GM12873 (cell line): Measurements from ENCODE around the gene EPC1.

Source experiments
- TF ChIP-seq, protein P1 (sequence below): IDR thresholded peaks from 2 replicates; pipeline ENCODE4 v1.5.1; 2012; ENCODE audit warnings: low read depth, mild to moderate bottlenecking, moderate library complexity, low read length, control low read depth; ENCODE audit not compliant: insufficient read depth; ENCODE audit errors: missing control alignments

EPC1 gene

DNA sequence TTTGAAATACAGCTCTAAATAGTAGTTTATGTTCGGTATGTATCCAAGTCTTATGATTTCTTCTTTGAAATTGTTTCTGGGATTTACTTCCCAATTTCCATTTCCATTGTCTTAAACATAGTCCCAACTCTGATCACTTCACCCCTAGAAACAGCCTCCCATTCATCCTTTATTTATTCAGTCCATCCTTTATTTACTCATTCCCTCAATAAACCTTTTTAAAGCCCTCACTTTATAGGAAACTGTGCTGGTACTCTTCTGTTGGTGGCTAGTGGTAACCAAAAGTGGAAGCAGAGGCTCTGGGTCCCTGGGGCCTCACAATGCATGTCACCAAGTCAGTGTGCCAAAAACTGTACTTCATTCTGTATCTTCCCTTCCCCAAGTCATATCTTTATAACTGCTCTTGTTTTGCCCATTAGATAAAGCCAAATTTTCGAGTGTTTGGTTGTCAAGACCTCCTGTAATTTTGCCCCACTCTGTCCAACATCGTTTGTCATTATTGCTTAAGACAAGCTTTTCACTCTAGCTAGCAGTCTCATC is 3.9 kb upstream of the EPC1 start:
- TF ChIP-seq, protein P1, sequence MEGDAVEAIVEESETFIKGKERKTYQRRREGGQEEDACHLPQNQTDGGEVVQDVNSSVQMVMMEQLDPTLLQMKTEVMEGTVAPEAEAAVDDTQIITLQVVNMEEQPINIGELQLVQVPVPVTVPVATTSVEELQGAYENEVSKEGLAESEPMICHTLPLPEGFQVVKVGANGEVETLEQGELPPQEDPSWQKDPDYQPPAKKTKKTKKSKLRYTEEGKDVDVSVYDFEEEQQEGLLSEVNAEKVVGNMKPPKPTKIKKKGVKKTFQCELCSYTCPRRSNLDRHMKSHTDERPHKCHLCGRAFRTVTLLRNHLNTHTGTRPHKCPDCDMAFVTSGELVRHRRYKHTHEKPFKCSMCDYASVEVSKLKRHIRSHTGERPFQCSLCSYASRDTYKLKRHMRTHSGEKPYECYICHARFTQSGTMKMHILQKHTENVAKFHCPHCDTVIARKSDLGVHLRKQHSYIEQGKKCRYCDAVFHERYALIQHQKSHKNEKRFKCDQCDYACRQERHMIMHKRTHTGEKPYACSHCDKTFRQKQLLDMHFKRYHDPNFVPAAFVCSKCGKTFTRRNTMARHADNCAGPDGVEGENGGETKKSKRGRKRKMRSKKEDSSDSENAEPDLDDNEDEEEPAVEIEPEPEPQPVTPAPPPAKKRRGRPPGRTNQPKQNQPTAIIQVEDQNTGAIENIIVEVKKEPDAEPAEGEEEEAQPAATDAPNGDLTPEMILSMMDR: no peak

DNA sequence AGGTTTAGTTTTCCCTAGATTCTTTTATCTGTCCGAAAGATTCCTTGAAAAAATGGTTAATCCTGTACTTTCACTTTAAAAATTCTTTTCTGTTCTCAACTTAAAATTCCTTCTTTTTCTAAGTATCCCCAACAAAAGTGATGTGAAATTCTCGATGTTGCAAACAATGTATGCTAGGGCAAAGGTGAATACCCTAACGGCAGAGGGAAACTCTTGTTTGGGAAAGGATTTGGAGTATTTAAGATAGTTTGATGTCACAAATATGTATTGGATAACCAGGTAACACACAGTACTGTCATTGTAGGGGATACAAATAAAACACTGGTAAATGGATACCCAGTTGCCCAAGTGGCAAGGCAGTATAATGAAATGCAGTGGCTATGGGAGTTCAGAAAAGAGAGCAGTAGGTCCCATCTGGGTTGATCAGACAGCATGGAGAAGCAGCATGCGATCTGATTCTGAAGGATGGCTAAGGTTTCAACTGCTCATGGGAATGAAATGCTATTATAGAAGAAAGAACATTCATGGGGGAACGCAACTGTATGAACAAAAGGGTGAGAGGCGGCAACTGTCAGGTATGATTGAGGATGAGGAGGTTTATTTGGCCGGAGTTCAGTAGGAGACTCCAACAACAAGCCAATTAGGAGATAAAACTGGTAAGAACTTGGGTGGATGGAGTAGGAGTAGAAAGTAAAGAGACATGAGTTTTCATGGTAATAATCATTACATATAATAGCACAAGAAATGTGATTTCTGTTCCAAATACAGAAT is 3.2 kb upstream of the EPC1 start:
- TF ChIP-seq, protein P1: no peak

DNA sequence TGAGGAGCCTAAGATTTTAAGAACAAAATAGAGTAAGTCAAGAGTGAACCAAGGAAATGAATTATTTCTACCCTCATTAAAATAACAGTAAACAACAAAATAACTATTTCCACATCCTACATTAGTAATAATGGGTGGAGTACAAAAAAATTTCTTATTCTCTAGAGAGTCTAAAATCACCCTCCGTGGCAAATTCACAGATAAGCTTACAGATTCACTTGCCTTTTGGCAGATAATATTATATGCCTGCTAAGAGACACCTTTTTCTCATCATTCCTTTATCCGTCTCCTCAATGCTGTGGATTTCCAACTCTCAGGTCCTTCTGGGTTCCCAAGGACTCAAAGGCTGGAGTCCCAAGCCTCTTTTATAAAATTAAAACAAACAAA is 2.2 kb upstream of the EPC1 start:
- TF ChIP-seq, protein P1: no peak

DNA sequence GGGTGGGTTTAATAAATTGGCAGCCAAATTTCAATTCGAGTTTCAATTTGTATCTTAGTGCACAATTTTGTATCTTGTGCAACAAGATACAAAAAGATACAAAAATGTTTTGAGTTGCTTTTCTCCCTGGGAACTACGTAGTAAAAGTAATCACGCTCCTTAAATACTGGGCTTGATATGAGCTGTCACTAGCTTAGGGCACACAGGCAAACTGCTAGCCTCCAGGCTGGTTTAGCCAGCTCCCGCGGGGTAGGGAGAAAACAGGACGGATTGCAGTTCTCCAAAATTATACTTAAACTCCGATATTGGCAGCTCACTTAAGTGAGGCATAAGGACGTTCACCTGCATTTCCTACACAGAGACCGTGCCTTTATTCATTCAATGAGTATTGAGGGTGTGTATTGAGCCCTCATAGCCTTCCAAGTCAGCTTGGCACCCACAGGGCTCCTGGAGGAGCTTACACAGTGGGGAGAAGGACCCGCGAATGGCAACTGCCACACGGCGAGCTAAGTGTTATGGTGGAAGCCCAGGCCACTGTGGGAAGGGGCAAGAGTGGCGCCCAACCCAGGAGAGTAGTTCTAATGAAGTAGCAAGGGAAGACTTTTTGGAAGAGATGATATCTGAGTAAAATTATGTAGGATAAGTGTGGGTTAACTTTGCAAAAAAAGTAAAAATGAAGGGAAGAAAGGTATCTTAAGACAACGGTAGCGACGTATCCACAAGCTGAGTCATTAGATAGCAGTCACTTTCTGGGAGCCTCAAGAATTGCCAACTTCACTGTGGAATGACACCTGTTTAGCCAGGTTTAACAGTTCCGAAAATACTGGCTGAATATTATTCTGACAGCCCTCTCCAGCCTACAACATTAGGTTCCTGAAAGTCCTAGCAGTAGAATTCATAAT is 1.6 kb upstream of the EPC1 start:
- TF ChIP-seq, protein P1: no peak

DNA sequence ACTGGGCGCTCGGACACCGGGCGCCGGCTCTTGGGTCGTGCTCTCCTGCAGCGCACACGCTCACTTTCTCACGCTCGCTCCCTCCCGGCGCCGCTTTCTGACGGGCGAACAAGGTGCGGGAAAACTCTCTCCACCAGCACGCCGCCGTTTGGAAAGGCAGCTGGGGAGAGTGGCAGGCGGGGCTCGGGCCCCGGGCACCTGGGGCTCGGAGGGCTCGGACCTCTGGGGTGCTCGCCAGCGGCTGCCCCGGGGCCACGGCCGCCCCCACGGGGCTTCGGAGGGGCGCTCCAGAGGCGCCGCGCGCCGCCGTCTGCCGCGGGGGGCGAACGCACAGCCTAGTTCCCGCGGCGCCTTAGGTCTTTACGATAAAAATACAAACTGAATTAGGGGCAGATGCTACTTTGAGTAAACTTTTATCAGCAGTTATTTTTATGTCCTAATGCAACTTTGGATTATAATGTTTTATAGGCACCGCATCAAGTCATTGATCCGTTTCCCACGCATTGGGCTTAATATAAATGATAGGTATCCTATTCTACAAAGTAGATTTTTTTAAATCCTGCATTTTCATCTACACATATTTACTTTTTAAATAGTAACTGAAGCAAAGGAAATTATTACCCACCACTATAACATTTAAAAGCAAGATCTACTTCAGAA is 535 bp upstream of the EPC1 start:
- TF ChIP-seq, protein P1: no peak

DNA sequence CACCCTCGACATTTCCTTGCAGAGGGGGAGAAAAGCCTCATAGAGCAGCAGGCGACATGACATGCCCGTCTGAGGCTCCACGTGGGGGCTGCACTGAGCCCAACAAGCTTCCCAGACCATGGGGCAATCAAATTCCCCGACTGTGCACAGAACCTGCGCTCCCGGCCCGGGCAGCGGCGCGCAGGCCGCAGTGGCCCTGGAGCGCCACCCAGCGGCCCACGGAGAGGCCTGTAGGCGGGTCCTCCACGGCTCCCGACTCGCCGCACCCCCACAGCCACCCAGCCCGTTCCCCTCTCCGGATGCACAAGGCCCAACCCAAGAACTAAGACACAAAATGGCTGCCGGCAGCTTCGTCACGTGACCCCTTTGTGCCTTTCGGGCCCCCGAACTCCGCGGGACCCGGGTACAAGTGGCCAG is 816 bp downstream of the EPC1 start:
- TF ChIP-seq, protein P1: peak; percentile 95
